ENCODE results near the gene CDK2AP2.
"Not testable (repeated sequence)": the region's sequence is repeated elsewhere in the genome, so short reads cannot be mapped to it uniquely, and the experiment has no call there.

CDK2AP2 gene

GRCh38 chr11:67489203-67489884 is 18.6 kb downstream of the CDK2AP2 start:
- DNase-seq, result no peak

- DNase-seq, result peak; percentile 81
Measured at GRCh38 chr11:67486481-67487195, 21.3 kb downstream of the CDK2AP2 start.

- peak; percentile 89 for DNase-seq
Measured at GRCh38 chr11:67485873-67486361, 22.0 kb downstream of the CDK2AP2 start.

GRCh38 chr11:67484847-67485311 is 23.1 kb downstream of the CDK2AP2 start:
- DNase-seq, result peak; percentile 92

GRCh38 chr11:67483831-67484665 is 23.9 kb downstream of the CDK2AP2 start:
- peak; percentile 77 for DNase-seq

GRCh38 chr11:67482827-67483798 is 24.8 kb downstream of the CDK2AP2 start, which contains the start of gene AIP:
TSS of gene AIP (plus strand) at chr11:67483026. CDS start at chr11:67483159, 133 bp downstream.
- peak; percentile 99 for DNase-seq

GRCh38 chr11:67482275-67482826 is 25.6 kb downstream of the CDK2AP2 start:
- no peak for DNase-seq

GRCh38 chr11:67477344-67478050 is 30.5 kb downstream of the CDK2AP2 start:
- DNase-seq, result not testable (repeated sequence)

- DNase-seq, result not testable (repeated sequence)
Measured at GRCh38 chr11:67476692-67477091, 31.3 kb downstream of the CDK2AP2 start.

GRCh38 chr11:67472882-67473281 is 35.1 kb downstream of the CDK2AP2 start:
- DNase-seq, result no peak

- no peak for DNase-seq
Measured at GRCh38 chr11:67470337-67471002, 37.5 kb downstream of the CDK2AP2 start.

- DNase-seq, result no peak
Measured at GRCh38 chr11:67469508-67469811, 38.5 kb downstream of the CDK2AP2 start.

GRCh38 chr11:67468759-67469507 is 39.0 kb downstream of the CDK2AP2 start, which contains the start of gene TMEM134:
TSS of gene TMEM134 (minus strand) at chr11:67469251. CDS start at chr11:67469192, 59 bp downstream.
- DNase-seq, result peak; percentile 97

GRCh38 chr11:67468456-67468758 is 39.6 kb downstream of the CDK2AP2 start:
- DNase-seq, result no peak

- no peak for DNase-seq
Measured at GRCh38 chr11:67468056-67468455, 39.9 kb downstream of the CDK2AP2 start.

GRCh38 chr11:67466962-67467771 is 40.8 kb downstream of the CDK2AP2 start:
- no peak for DNase-seq

- no peak for DNase-seq
Measured at GRCh38 chr11:67466367-67466766, 41.6 kb downstream of the CDK2AP2 start.

GRCh38 chr11:67465530-67465929 is 42.4 kb downstream of the CDK2AP2 start:
- not testable (repeated sequence) for DNase-seq

GRCh38 chr11:67465189-67465510 is 42.8 kb downstream of the CDK2AP2 start:
- DNase-seq, result no peak
